Choroid plexus epithelial cell (primary cell): Measurements from ENCODE around the gene THAP11.

Experiments
- DNase-seq: peaks from one replicate; pipeline ENCODE4 v3.0.0-alpha.2; 2010; ENCODE audit warnings: low read depth
- H3K4me3 ChIP-seq: 2 replicates; pipeline ENCODE4 v1.5.1; 2011; ENCODE audit warnings: low read depth, mild to moderate bottlenecking, control low read depth, low read length, moderate library complexity
- CTCF ChIP-seq: conservative IDR thresholded peaks from 2 replicates; pipeline ENCODE4 v1.5.1; 2011; ENCODE audit warnings: low read depth, mild to moderate bottlenecking, control low read depth, inconsistent platforms, low read length, moderate library complexity

THAP11 gene

GRCh38 chr16:67883146-67883871 is 41.2 kb downstream of the THAP11 start:
- TF ChIP-seq CTCF, result no peak
- H3K4me3 ChIP-seq, result no peak overlapping the region
- no peak for DNase-seq

GRCh38 chr16:67883872-67884261 is 41.7 kb downstream of the THAP11 start:
- TF ChIP-seq CTCF, result peak; percentile 88
- no peak overlapping the region for H3K4me3 ChIP-seq
- peak; percentile 64 for DNase-seq

- TF ChIP-seq CTCF, result no peak
- peak; percentile 95 for DNase-seq
- H3K4me3 ChIP-seq, result no peak within 1 kb of the TSS
These were observed 42.6 kb downstream of the THAP11 start, which contains the start of gene NRN1L for GRCh38 chr16:67884684-67885083. Gene NRN1L (plus strand): TSS chr16:67884885. CDS start chr16:67884904, 19 bp downstream.

GRCh38 chr16:67885545-67885944 is 43.4 kb downstream of the THAP11 start:
- no peak for TF ChIP-seq CTCF
- no peak for DNase-seq
- H3K4me3 ChIP-seq, result no peak overlapping the region

- TF ChIP-seq CTCF, result no peak
- no peak for DNase-seq
- H3K4me3 ChIP-seq, result no peak overlapping the region
These were observed 43.9 kb downstream of the THAP11 start for GRCh38 chr16:67885976-67886375.

GRCh38 chr16:67886387-67886786 is 44.3 kb downstream of the THAP11 start:
- TF ChIP-seq CTCF, result no peak
- no peak overlapping the region for H3K4me3 ChIP-seq
- no peak for DNase-seq

- TF ChIP-seq CTCF, result no peak
- H3K4me3 ChIP-seq, result no peak overlapping the region
These were observed 46.2 kb downstream of the THAP11 start for GRCh38 chr16:67888331-67888730.

More at GRCh38 chr16:67888331-67888730, 46.2 kb downstream of the THAP11 start:
- no peak for DNase-seq
